Tibial artery (tissue), 4 donors: ENCODE data around the gene SMARCE1.

ENCODE experiments used
- DNase-seq, 2 donors: peaks; one replicate each; pipeline ENCODE4 v3.0.0-alpha.2; 2019
- H3K27ac ChIP-seq, 2 donors: fragments of 200-600 bp; sonication (generic) in 1 of 2; 1 replicate in 1 of 2; 2 replicates in 1 of 2; pipeline ENCODE4 v1.5.1; 2018 to 2019; ENCODE audit warnings: mild to moderate bottlenecking in 1 of 2
- H3K27me3 ChIP-seq, 2 donors: fragments of 200-600 bp; sonication (generic) in 1 of 2; one replicate each; pipeline versions ENCODE4 v1.5.1 to v1.6.0; 2016 to 2019
- H3K36me3 ChIP-seq, 3 donors: fragments of 200-600 bp; sonication (generic) in 2 of 3; one replicate each; pipeline ENCODE4 v1.5.1; 2016 to 2019; ENCODE audit warnings: mild to moderate bottlenecking in 2 of 3
- H3K4me1 ChIP-seq, 4 donors: fragments of 200-600 bp; sonication (generic) in 2 of 4; 1 replicate in 3 of 4; 2 replicates in 1 of 4; pipeline ENCODE4 v1.5.1; 2016 to 2019
- H3K4me3 ChIP-seq, 2 donors: fragments of 200-600 bp; sonication (generic) in 1 of 2; 1 replicate in 1 of 2; 2 replicates in 1 of 2; pipeline ENCODE4 v1.5.1; 2018 to 2019; ENCODE audit warnings: mild to moderate bottlenecking in 2 of 2
- H3K9me3 ChIP-seq, 3 donors: fragments of 200-600 bp; sonication (generic) in 1 of 3; one replicate each; pipeline ENCODE4 v1.5.1; 2016 to 2019
- CTCF ChIP-seq, 2 experiments: fragments of 200-600 bp in 1 of 2; fragments of 450-650 bp in 1 of 2; IDR thresholded peaks; one replicate each; pipeline ENCODE4 v1.5.1; 2017 to 2019; ENCODE audit warnings: antibody characterized with exemption in 2 of 2, mild to moderate bottlenecking in 1 of 2, moderate library complexity in 1 of 2
- intact Hi-C: fragments of 100-400 bp; cut with DNase I; formaldehyde crosslinking; loops from one replicate; pipeline ENCODE4 v1.15.0; 2023; ENCODE audit warnings: low total_unique reads

The SMARCE1 gene

GRCh38 chr17:40659911-40660310 lies 12.3 kb upstream of the SMARCE1 start:
- TF ChIP-seq CTCF (IDR thresholded peaks at IDR 0.05): no peak
- no peaks in the 10 kb centered on the region for H3K4me1 ChIP-seq
- no peaks in the 10 kb centered on the region for H3K9me3 ChIP-seq
- intact Hi-C loops: no loop called here
- H3K27me3 ChIP-seq: peaks cover 0 to 9% of the 10 kb centered on the region in 2 donors
- H3K4me3 ChIP-seq: no peak overlapping the region
- no peaks in the 10 kb centered on the region for H3K36me3 ChIP-seq
- H3K27ac ChIP-seq: no peak overlapping the region
- DNase-seq: no peak

- intact Hi-C loops: no loop called here
These were observed 10.8 kb upstream of the SMARCE1 start for GRCh38 chr17:40658396-40658795.

GRCh38 chr17:40651939-40652338 lies 4.3 kb upstream of the SMARCE1 start:
- no peak overlapping the region for H3K4me3 ChIP-seq
- no peak for DNase-seq
- no peaks in the 10 kb centered on the region for H3K36me3 ChIP-seq
- no peaks in the 10 kb centered on the region for H3K27me3 ChIP-seq
- no peak overlapping the region for H3K27ac ChIP-seq
- H3K4me1 ChIP-seq: peaks cover 0 to 12% (median 8%) of the 10 kb centered on the region in 4 donors
- intact Hi-C loops: no loop called here
- H3K9me3 ChIP-seq: no peaks in the 10 kb centered on the region
- TF ChIP-seq CTCF (IDR thresholded peaks at IDR 0.05): no peak

More at GRCh38 chr17:40658396-40658795, 10.8 kb upstream of the SMARCE1 start:
- H3K4me3 ChIP-seq: no peak overlapping the region
- H3K4me1 ChIP-seq: no peaks in the 10 kb centered on the region
- H3K27ac ChIP-seq: no peak overlapping the region
- H3K9me3 ChIP-seq: no peaks in the 10 kb centered on the region
- TF ChIP-seq CTCF (IDR thresholded peaks at IDR 0.05): no peak
- no peaks in the 10 kb centered on the region for H3K36me3 ChIP-seq
- peaks cover 0 to 4% of the 10 kb centered on the region in 2 donors for H3K27me3 ChIP-seq
- no peak for DNase-seq

DNA sequence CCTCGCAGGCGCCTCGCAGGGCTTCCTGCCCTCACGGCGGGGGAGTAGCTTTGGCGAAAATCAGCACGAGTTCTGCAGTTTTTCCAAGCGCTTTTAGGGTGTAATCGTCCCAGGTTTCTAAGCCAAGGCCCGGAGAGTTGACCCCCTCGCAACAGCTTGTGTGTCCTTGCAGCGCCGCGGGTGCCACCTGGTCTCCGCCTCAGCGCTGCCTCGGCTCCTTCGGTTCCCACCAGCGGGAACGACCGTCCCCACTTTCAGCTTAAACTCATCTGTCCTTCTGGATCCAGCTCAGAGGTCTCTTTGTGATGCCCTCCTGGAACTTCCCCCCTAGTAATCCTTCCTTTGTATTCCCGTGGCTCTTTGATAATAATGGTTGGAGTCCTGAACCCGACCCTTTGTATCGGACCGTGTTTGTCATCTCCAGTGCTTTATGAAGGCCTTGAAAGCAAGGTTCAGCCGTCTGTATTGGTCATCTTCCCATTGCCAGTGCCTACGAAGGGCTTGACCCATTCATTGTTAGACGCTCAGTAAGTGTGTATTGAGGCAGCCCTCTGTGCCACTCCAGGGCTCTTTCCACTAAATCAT lies 858 bp upstream of the SMARCE1 start:
- H3K9me3 ChIP-seq: no peaks in the 10 kb centered on the region
- peaks cover 0 to 31% (median 24%) of the 10 kb centered on the region in 4 donors for H3K4me1 ChIP-seq
- TF ChIP-seq CTCF (IDR thresholded peaks at IDR 0.05): no peak
- DNase-seq: peak; percentile 28 to 67
- H3K27ac ChIP-seq: peak overlapping the region; percentile 93 to 98
- peak overlapping the region; percentile 77 for H3K4me3 ChIP-seq
- H3K27me3 ChIP-seq: no peaks in the 10 kb centered on the region
- peaks cover 0 to 17% (median 0%) of the 10 kb centered on the region in 3 donors for H3K36me3 ChIP-seq
- intact Hi-C loops: no loop called here

GRCh38 chr17:40646791-40647623 lies 611 bp downstream of the SMARCE1 start:
- no peaks in the 10 kb centered on the region for H3K27me3 ChIP-seq
- peaks cover 0 to 32% (median 4%) of the 10 kb centered on the region in 3 donors for H3K36me3 ChIP-seq
- peak overlapping the region; percentile 93 to 98 for H3K27ac ChIP-seq
- intact Hi-C loops: no loop called here
- no peak for DNase-seq
- peak overlapping the region; percentile 77 for H3K4me3 ChIP-seq
- H3K4me1 ChIP-seq: peaks cover 0 to 31% (median 24%) of the 10 kb centered on the region in 4 donors
- H3K9me3 ChIP-seq: no peaks in the 10 kb centered on the region
- TF ChIP-seq CTCF (IDR thresholded peaks at IDR 0.05): no peak
